Ectodermal cell (in vitro differentiated cells): ENCODE measurements around the gene TOLLIP. TPM values are rescaled to one million over a fixed set of nuclear protein-coding genes. Genes with fewer than 3 reads are reported as not detected.
"Not testable (repeated sequence)": the region's sequence is repeated elsewhere in the genome, so short reads cannot be mapped to it uniquely, and the experiment has no call there.

Experiments used
- H3K27ac ChIP-seq: 2 replicates; pipeline ENCODE4 v1.7.0; 2013; ENCODE audit warnings: mild to moderate bottlenecking, low read depth, low read length; ENCODE audit not compliant: insufficient read depth, poor library complexity, severe bottlenecking
- H3K27me3 ChIP-seq: 2 replicates; pipeline ENCODE4 v1.7.0; 2013; ENCODE audit warnings: mild to moderate bottlenecking, low read length; ENCODE audit not compliant: insufficient read depth, control insufficient read depth, poor library complexity, severe bottlenecking
- H3K36me3 ChIP-seq: one replicate; pipeline ENCODE4 v1.7.0; 2013; ENCODE audit warnings: low read length; ENCODE audit not compliant: control insufficient read depth, insufficient read depth
- H3K4me1 ChIP-seq: one replicate; pipeline ENCODE4 v1.7.0; 2013; ENCODE audit warnings: low read length; ENCODE audit not compliant: control insufficient read depth, insufficient read depth
- H3K4me3 ChIP-seq: 2 replicates; pipeline ENCODE4 v1.7.0; 2013; ENCODE audit warnings: low read depth, low read length, control low read depth; ENCODE audit not compliant: insufficient read depth
- H3K9me3 ChIP-seq: 2 replicates; pipeline ENCODE4 v1.7.0; 2013; ENCODE audit warnings: mild to moderate bottlenecking, low read length, moderate library complexity; ENCODE audit not compliant: control insufficient read depth
- WGBS, 2 experiments: methylation state at CpG; one replicate each; pipeline ENCODE4 v1.1.7; 2013; ENCODE audit warnings: missing lambda C conversion rate in 2 of 2; 5-methylcytosine and 5-hydroxymethylcytosine counted together
- polyA plus RNA-seq, 4 experiments: library from polyadenylated mRNA; stranded (reverse); fragments of 50-300 nt; gene quantifications; one replicate each; pipeline ENCODE4 v1.2.3, GENCODE V29; 2013

Gene TOLLIP
- 26.7 TPM for polyA plus RNA-seq (2013, experiment 1 of 4)
- 27.0 TPM for polyA plus RNA-seq (2013, experiment 2 of 4)
- 18.4 TPM for polyA plus RNA-seq (2013, experiment 3 of 4)
- 18.5 TPM for polyA plus RNA-seq (2013, experiment 4 of 4)

DNA sequence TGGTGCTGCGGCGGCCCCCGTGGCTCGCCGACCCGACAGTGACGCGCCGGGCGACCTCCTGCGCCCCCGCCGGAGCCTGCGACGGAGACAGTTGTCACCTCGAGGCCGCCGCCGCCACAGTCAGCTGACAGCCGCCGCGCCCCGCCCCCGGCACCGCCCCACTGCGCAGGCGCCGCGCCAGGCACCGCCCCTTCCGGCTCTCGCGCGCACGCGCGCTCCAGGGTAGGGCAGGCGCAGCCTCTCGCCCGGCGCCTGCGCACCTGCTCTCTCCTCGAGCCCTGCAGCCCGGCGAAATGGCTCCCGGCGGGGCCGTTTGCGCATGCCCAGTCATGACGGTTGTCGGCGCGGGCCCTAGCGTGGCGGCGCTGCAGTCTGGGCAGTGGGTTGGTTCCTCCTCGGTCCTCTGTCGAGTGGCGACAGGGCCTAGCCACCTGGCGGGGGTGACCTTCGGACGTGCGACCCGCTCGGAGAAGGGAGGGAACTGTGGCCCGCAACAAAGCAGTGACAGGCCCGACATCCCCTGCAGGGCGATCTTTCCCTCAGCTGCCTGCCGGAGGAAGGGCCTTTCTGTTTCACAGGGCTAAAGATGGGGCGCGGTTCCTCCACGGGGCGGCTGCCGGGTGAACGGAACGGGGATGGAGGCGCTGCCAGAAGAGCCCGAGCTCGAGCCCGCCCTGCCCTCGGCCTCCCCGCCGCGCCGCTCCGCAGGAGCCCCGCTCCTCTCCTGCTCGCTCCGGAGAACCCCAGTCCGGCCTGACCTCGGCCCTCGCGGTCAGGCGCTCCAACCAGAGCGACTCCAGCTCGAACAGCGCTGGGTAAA lies at the start of gene TOLLIP:
TOLLIP (minus strand) TSS at position 135 of the 820 bp plus-strand sequence; CDS start at position 1, 134 bp downstream.
- Histone ChIP-seq H3K9me3 (peaks cover 5% of the 10 kb centered on the region), H3K36me3 (no peaks in the 10 kb centered on the region), H3K4me1 (no peaks in the 10 kb centered on the region), H3K27ac (no peak within 1 kb of the TSS), H3K27me3 (no peaks in the 10 kb centered on the region), H3K4me3 (peak within 1 kb of the TSS; percentile 81)
- WGBS, 2 experiments, result 6 to 7% methylated on average over 97 of the region's 97 CpGs

DNA sequence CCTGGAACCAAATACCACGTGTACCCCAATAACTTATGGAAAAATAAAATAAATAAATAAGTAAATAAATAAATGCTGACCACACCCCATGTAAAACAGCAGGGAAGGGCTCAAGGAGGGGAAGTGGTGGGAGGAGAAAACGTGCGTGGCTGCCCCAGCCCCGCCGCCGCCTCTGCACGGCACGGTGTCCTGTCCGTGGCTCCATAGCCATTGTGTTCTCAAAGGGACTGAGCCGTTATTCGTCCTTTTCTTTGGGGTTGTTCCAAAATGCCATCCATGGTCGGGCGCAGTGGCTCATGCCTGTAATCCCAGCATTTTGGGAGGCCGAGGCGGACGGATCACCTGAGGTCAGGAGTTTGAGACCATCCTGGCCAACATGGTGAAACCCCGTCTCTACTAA lies 49.5 kb upstream of the TOLLIP start:
- H3K4me3 ChIP-seq, H3K27me3 ChIP-seq, H3K36me3 ChIP-seq, H3K4me1 ChIP-seq, H3K27ac ChIP-seq, H3K9me3 ChIP-seq: not testable (repeated sequence)
- 91 to 96% methylated on average over 16 of the region's 17 CpGs for WGBS, 2 experiments

DNA sequence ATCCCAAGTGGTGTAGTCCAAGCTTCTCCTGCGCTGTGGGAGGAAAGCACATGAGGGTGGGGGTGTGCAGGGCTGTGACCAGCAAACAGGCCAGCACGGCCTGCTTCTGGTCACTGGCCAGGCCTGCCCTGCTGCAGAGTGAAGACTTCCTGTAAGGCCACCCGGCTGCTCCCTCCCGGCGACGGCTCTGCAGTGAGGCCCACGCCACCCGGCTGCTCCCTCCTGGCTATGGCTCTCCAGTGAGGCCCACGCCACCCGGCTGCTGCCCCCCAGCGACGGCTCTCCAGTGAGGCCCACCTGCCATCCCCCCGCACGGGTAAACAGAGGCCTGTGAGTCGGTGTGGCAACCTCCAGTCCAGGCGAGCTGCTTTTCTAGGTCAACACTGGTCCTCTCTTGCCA lies 48.9 kb upstream of the TOLLIP start:
- no peaks in the 10 kb centered on the region for H3K9me3 ChIP-seq
- H3K4me3 ChIP-seq, result no peak overlapping the region
- H3K27ac ChIP-seq, result no peak overlapping the region
- 89% methylated on average over 16 of the region's 16 CpGs for WGBS, 2 experiments
- no peaks in the 10 kb centered on the region for H3K36me3 ChIP-seq
- no peaks in the 10 kb centered on the region for H3K27me3 ChIP-seq
- no peaks in the 10 kb centered on the region for H3K4me1 ChIP-seq

DNA sequence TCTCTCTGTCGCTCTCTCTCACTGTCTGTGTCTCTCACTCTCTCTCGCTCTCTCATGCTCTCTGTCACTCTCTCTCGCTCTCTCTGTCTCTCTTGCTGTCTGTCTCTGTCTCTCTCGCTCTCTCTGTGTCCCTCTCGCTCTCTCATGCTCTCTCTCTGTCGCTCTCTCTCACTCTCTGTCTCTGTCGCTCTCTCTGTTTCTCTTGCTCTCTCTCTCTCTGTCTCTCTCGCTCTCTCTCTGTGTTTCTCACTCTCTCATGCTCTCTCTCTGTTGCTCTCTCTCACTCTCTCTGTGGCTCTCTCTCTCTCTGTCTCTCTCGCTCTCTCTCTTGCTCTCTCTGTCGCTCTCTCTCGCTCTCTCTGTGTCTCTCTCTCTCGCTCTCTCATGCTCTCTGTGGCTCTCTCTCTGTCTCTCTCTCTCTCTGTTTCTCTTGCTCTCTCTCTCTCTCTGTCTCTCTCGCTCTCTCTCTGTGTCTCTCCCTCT lies 47.1 kb upstream of the TOLLIP start:
- H3K4me3 ChIP-seq, result no peak overlapping the region
- H3K27ac ChIP-seq, result no peak overlapping the region
- H3K9me3 ChIP-seq, result no peaks in the 10 kb centered on the region
- WGBS, 2 experiments, result 87 to 88% methylated on average over 13 of the region's 13 CpGs
- no peaks in the 10 kb centered on the region for H3K27me3 ChIP-seq
- no peaks in the 10 kb centered on the region for H3K36me3 ChIP-seq
- no peaks in the 10 kb centered on the region for H3K4me1 ChIP-seq

DNA sequence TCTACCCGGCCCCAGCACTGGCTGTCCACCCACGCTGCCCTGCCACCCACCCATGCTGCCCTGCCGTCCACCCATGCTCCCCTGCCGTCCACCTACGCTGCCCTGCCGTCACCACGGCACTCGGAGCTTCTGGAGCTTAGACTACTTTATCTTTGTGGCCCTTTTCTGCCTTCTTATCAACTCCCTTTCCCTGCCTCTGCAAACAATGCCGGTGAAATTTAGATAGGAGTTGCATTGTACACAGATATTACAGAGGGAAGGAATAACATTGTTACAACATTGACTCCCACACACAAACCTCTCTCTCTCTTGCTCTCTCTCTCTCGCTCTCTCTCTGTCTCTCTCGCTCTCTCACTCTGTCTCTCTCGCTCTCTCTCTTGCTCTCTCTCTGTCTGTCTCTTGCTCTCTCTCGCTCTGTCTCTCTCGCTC lies 46.6 kb upstream of the TOLLIP start:
- H3K4me1 ChIP-seq, result no peaks in the 10 kb centered on the region
- no peak overlapping the region for H3K4me3 ChIP-seq
- no peaks in the 10 kb centered on the region for H3K27me3 ChIP-seq
- no peaks in the 10 kb centered on the region for H3K36me3 ChIP-seq
- H3K9me3 ChIP-seq, result no peaks in the 10 kb centered on the region
- H3K27ac ChIP-seq, result no peak overlapping the region
- WGBS, 2 experiments, result 88 to 92% methylated on average over 14 of the region's 14 CpGs

DNA sequence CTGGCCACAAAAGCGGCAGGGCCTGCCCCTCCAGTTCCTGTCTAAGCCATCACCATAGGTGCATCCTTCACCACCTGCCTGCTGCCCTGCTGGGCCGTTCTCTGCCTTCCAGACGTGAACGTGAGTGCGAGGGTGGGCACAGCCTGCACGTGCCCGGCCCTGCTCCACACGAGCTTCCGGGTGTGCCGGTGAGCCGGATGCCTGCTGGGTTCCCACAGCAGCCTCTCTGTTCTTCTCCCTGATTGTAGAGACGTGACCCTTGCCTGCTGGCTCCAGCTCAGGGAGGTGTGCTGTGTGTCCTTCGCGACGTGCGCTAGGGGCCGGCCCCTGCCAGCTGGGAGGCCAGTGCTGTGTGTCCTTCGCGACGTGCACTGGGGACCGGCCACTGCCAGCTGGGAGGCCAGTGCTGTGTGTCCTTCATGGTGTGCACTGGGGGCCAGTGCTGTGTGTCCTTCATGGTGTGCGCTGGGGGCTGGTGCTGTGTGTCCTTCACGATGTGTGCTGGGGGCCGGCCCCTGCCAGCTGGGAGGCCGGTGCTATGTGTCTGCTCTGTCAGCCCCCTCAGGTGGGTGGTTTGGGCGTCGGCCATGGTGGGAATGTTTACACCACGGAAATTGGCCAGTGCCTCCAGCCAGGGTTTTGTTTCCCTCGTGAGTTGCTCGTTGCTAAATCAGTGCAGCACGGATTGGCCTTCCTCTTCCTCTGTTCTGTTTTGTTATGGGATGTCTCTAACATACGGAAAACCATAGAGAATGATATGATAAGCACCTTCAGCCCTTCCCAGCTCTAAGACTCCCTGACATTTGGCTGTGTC lies 44.9 kb upstream of the TOLLIP start:
- peaks cover 14% of the 10 kb centered on the region for H3K4me1 ChIP-seq
- H3K4me3 ChIP-seq, result no peak overlapping the region
- H3K9me3 ChIP-seq, result no peaks in the 10 kb centered on the region
- H3K27me3 ChIP-seq, result no peaks in the 10 kb centered on the region
- H3K36me3 ChIP-seq, result no peaks in the 10 kb centered on the region
- 91 to 92% methylated on average over 32 of the region's 32 CpGs for WGBS, 2 experiments
- no peak overlapping the region for H3K27ac ChIP-seq

DNA sequence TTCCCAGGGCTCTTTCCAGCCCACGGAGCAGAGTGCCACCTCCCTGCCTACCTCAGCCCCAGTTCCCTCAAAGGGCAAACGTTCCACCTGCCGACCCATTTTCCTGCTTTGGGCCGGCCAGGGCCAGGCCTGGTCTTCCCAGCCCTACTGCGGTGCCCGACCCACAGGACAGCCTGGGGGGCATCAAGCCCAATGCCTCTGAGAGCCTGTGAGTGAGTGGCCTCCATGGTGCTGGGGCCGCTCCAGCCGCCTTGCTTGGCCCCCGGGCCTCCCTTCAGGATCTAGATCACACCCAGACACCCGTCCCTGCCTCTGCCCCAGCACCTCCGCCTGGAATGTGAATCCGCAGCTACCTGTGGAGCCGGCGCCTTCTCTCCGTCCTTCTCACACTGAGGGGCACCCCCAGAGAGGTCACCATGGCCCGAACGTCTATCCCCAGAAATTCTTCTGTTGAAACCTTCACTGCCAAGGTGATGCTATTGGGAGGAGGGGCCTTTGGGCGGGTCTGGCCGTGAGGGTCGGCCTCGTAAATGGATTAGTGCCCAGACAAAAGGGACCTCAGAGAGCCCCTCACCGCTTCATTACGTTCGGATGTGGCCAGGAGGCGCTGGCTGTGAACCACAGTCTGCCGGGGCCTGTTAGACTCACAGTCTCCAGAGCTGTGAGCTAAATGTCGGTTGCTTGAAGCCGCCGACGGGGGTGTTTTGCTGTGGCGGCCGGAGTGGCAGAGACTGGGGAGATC lies 44.1 kb upstream of the TOLLIP start:
- WGBS, 2 experiments, result 78 to 80% methylated on average over 32 of the region's 32 CpGs
- no peaks in the 10 kb centered on the region for H3K36me3 ChIP-seq
- H3K9me3 ChIP-seq, result no peaks in the 10 kb centered on the region
- H3K4me3 ChIP-seq, result no peak overlapping the region
- no peaks in the 10 kb centered on the region for H3K27me3 ChIP-seq
- peaks cover 22% of the 10 kb centered on the region for H3K4me1 ChIP-seq
- no peak overlapping the region for H3K27ac ChIP-seq

DNA sequence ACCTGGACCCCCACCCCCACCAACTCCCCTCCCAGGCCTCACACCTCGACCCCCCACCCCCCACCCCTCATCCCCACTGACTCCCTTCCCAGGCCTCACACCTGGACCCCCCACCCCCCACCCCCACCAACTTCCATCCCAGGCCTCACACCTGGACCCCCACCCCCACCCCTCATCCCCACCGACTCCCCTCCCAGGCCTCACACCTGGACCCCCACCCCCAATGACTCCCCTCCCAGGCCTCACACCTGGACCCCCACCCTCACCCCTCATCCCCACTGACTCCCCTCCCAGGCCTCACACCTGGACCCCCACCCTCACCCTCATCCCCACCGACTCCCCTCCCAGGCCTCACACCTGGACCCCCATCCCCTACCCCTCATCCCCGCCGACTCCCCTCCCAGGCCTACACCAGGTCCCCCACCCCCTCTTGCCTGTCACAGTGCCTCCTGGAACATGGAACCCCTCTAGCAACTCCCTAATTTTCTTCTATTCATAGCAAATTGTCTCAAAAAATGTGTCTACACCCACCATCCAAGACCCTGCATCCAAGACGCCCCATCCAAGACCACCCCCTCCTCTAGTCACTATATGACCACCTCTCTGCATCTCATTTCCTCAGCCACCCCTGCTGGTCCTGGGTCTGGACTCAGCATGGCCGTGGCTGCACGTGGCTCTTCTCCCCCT lies 43.4 kb upstream of the TOLLIP start:
- H3K9me3 ChIP-seq, result no peaks in the 10 kb centered on the region
- 88 to 91% methylated on average over 6 to 7 of the region's 8 CpGs for WGBS, 2 experiments
- no peaks in the 10 kb centered on the region for H3K36me3 ChIP-seq
- no peak overlapping the region for H3K4me3 ChIP-seq
- no peaks in the 10 kb centered on the region for H3K27me3 ChIP-seq
- H3K4me1 ChIP-seq, result peaks cover 27% of the 10 kb centered on the region
- no peak overlapping the region for H3K27ac ChIP-seq

DNA sequence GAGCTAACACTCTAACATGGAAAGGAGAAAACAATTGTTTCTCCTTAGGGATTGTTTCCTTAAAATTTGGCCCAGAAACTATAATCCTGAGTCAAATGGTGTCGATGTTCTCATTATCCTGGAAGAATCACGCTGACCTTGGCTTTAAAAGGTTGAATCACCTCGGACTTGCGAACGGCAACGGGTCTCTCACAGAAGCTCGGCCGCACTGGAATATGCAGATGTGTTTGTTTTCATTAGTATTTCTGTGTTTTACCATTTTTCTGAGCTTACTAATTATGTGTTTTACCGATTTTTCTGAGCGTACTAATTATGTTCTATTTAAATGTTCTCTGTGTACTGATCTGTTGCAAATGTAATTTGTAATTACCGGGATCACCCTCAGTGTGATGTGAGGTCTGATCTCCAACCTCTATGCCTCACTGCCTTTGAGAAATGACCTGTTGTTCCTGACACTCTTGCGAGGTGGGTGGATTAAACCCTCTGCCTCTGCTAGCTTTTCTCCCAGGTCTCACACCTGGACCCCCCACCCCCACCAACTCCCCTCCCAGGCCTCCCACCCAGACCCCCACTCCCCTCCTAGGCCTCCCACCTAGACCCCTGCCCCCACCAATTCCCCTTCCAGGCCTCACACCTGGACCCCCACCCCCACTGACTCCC lies 42.0 kb upstream of the TOLLIP start:
- no peak overlapping the region for H3K4me3 ChIP-seq
- H3K27me3 ChIP-seq, result no peaks in the 10 kb centered on the region
- WGBS, 2 experiments, result 71 to 78% methylated on average over 12 of the region's 12 CpGs
- no peaks in the 10 kb centered on the region for H3K9me3 ChIP-seq
- H3K27ac ChIP-seq, result no peak overlapping the region
- H3K4me1 ChIP-seq, result peaks cover 27% of the 10 kb centered on the region
- H3K36me3 ChIP-seq, result no peaks in the 10 kb centered on the region
